HCT116 (cell line): ENCODE measurements around the gene SMIM11. TPM values are rescaled to one million over a fixed set of nuclear protein-coding genes. Genes with fewer than 3 reads are reported as not detected.

Experiments
- ATAC-seq: fragments of 200-7000 bp; cut with Tn5 transposase; 2 replicates; pipeline ENCODE4 v1.9.1; 2020; ENCODE audit warnings: mild to moderate bottlenecking, moderate library complexity
- BruUV-seq: library from RNA; stranded (reverse); fragments of 400-500 nt; replicated peaks from 2 replicates; lab custom pipeline; 2021; lab: Mats Ljungman, UMichigan
- CTCF ChIA-PET: fragments of 300-600 bp; sonication (Branson Sonifier 250); formaldehyde crosslinking; loops from one replicate; lab custom pipeline; 2021; ENCODE audit warnings: antibody characterized with exemption; lab: Charles Lee
- POLR2A ChIA-PET: fragments of 300-600, 350-600 bp; sonication (Branson Sonifier 250); formaldehyde crosslinking; loops from one replicate; lab custom pipeline; 2021; ENCODE audit warnings: antibody characterized with exemption; lab: Charles Lee
- RAD21 ChIA-PET, 2 experiments: fragments of 300-600 bp; sonication (Branson Sonifier 250); formaldehyde crosslinking; loops; one replicate each; lab custom pipeline; 2023; ENCODE audit warnings: low total read pairs in 2 of 2; ENCODE audit not compliant: uncharacterized antibody in 2 of 2, unreplicated experiment in 2 of 2, low non-redundant PET in 1 of 2; lab: Charles Lee
- DNase-seq: peaks from one replicate; pipeline ENCODE4 v3.0.0-alpha.2; 2010; ENCODE audit warnings: low read depth, low spot score
- H2AFZ ChIP-seq: fragments of 200-600 bp; shearing (Covaris generic), sonication (generic); 2 replicates; pipeline ENCODE4 v1.6.1; 2017; ENCODE audit warnings: low read depth, mixed run types, mixed read lengths, antibody characterized with exemption, low read length; ENCODE audit not compliant: poor library complexity, severe bottlenecking
- H3K27ac ChIP-seq: 2 replicates; pipeline ENCODE4 v1.5.1; 2012; ENCODE audit warnings: low read depth, low read length
- H3K27me3 ChIP-seq: fragments of 200-600 bp; sonication (generic); 2 replicates; pipeline ENCODE4 v1.6.1; 2016; ENCODE audit warnings: mixed run types, low read length, mixed read lengths; ENCODE audit not compliant: insufficient read depth
- H3K36me3 ChIP-seq, 2 experiments: fragments of 200-500 bp in 1 of 2; fragments of 200-600 bp in 1 of 2; sonication (Bioruptor generic) in 1 of 2; sonication (generic) in 1 of 2; 2 replicates each; pipeline versions ENCODE4 v1.5.1 to v1.6.1; 2014 to 2016; ENCODE audit warnings: low read length in 2 of 2, inconsistent platforms in 1 of 2, mixed read lengths in 1 of 2, mixed run types in 1 of 2; ENCODE audit not compliant: insufficient read depth in 2 of 2, control insufficient read depth in 1 of 2
- H3K4me1 ChIP-seq, 2 experiments: fragments of 200-600 bp in 1 of 2; sonication (generic) in 1 of 2; 2 replicates each; pipeline versions ENCODE4 v1.5.1 to v1.6.1; 2012 to 2017; ENCODE audit warnings: low read length in 2 of 2, inconsistent platforms in 1 of 2, mild to moderate bottlenecking in 1 of 2, mixed read lengths in 1 of 2, mixed run types in 1 of 2, moderate library complexity in 1 of 2; ENCODE audit not compliant: insufficient read depth in 2 of 2, control insufficient read depth in 1 of 2
- H3K4me2 ChIP-seq: fragments of 200-600 bp; sonication (generic); 2 replicates; pipeline ENCODE4 v1.6.1; 2017; ENCODE audit warnings: mixed run types, low read length, mixed read lengths
- H3K4me3 ChIP-seq, 2 experiments: fragments of 200-600 bp in 1 of 2; sonication (generic) in 1 of 2; replicated peaks in 1 of 2; 2 replicates each; pipeline ENCODE4 v1.5.1; 2011 to 2016; ENCODE audit warnings: low read length in 2 of 2, control low read depth in 1 of 2, low read depth in 1 of 2, mild to moderate bottlenecking in 1 of 2, mixed read lengths in 1 of 2, mixed run types in 1 of 2
- H3K79me2 ChIP-seq: fragments of 200-600 bp; sonication (generic); 2 replicates; pipeline ENCODE4 v1.6.1; 2017; ENCODE audit warnings: mild to moderate bottlenecking, mixed run types, low read length, moderate library complexity, mixed read lengths; ENCODE audit not compliant: insufficient read depth
- H3K9ac ChIP-seq: fragments of 200-600 bp; sonication (generic); 2 replicates; pipeline ENCODE4 v1.6.1; 2016; ENCODE audit warnings: low read length, mixed read lengths
- H3K9me2 ChIP-seq: fragments of 200-600 bp; sonication (generic), shearing (Covaris generic); 2 replicates; pipeline ENCODE4 v1.6.1; 2017; ENCODE audit warnings: mixed run types, mild to moderate bottlenecking, moderate library complexity; ENCODE audit not compliant: insufficient read depth
- H3K9me3 ChIP-seq, 2 experiments: fragments of 200-500 bp in 1 of 2; fragments of 200-600 bp in 1 of 2; sonication (Bioruptor generic) in 1 of 2; sonication (generic) in 1 of 2; 2 replicates each; pipeline ENCODE4 v1.6.1; 2014 to 2017; ENCODE audit warnings: low read length in 2 of 2, mixed read lengths in 2 of 2, inconsistent platforms in 1 of 2, low read depth in 1 of 2, mild to moderate bottlenecking in 1 of 2, mixed run types in 1 of 2, moderate library complexity in 1 of 2; ENCODE audit not compliant: control insufficient read depth in 1 of 2, insufficient read depth in 1 of 2
- H4K20me1 ChIP-seq: fragments of 200-600 bp; sonication (generic), shearing (Covaris generic); 2 replicates; pipeline ENCODE4 v1.6.1; 2017; ENCODE audit warnings: mixed run types, mild to moderate bottlenecking, moderate library complexity; ENCODE audit not compliant: insufficient read depth
- CBX3 ChIP-seq: IDR thresholded peaks from 2 replicates; pipeline ENCODE4 v1.6.1; 2012; ENCODE audit warnings: low read depth
- CEBPB ChIP-seq: IDR thresholded peaks from 2 replicates; pipeline ENCODE4 v1.6.1; 2012; ENCODE audit warnings: low read depth
- ELF1 ChIP-seq: IDR thresholded peaks from 2 replicates; pipeline ENCODE4 v1.6.1; 2012; ENCODE audit warnings: low read depth, borderline replicate concordance
- POLR2A ChIP-seq: IDR thresholded peaks from 2 replicates; pipeline ENCODE4 v1.7.0; 2011; ENCODE audit warnings: borderline replicate concordance; ENCODE audit not compliant: insufficient read depth, insufficient read length; ENCODE audit errors: extremely low read depth
- POLR2AphosphoS5 ChIP-seq: IDR thresholded peaks from 2 replicates; pipeline ENCODE4 v1.6.1; 2011; ENCODE audit warnings: mild to moderate bottlenecking, low read depth, low read length, moderate library complexity
- RAD21 ChIP-seq: IDR thresholded peaks from 2 replicates; pipeline ENCODE4 v1.6.1; 2012; ENCODE audit warnings: low read depth, mild to moderate bottlenecking
- SIN3A ChIP-seq: IDR thresholded peaks from 2 replicates; pipeline ENCODE4 v1.6.1; 2012; ENCODE audit warnings: low read depth
- TCF7L2 ChIP-seq: IDR thresholded peaks from 2 replicates; pipeline ENCODE4 v1.7.0; 2011; ENCODE audit warnings: borderline replicate concordance, inconsistent platforms; ENCODE audit not compliant: insufficient read depth, insufficient read length; ENCODE audit errors: extremely low read depth
- ZBTB33 ChIP-seq: IDR thresholded peaks from 2 replicates; pipeline ENCODE4 v1.6.1; 2011; ENCODE audit warnings: mild to moderate bottlenecking, low read length, moderate library complexity; ENCODE audit not compliant: insufficient replicate concordance; ENCODE audit errors: extremely low read depth
- ZFX ChIP-seq: fragments of 450-650 bp; IDR thresholded peaks from 2 replicates; pipeline ENCODE4 v1.6.1; 2017
- ZNF274 ChIP-seq: fragments of 200-500 bp; sonication (Bioruptor generic); IDR thresholded peaks from 2 replicates; pipeline ENCODE4 v1.6.1; 2014; ENCODE audit warnings: mild to moderate bottlenecking, low read depth, low read length, inconsistent platforms
- intact Hi-C: fragments of 100-400 bp; cut with micrococcal nuclease; formaldehyde crosslinking; loops from 2 replicates; pipeline ENCODE4 v1.10.0; 2022
- total RNA-seq: library from RNA; stranded (reverse); gene quantifications from one replicate; pipeline ENCODE4 v1.2.1, GENCODE V29; 2021; ENCODE audit not compliant: unreplicated experiment
- TF ChIP-seq, protein P1 (sequence below): IDR thresholded peaks from 2 replicates; pipeline ENCODE4 v1.6.1; 2012

The SMIM11 gene
- total RNA-seq, 1 experiment from 2014 or later, result 18.9 TPM

DNA sequence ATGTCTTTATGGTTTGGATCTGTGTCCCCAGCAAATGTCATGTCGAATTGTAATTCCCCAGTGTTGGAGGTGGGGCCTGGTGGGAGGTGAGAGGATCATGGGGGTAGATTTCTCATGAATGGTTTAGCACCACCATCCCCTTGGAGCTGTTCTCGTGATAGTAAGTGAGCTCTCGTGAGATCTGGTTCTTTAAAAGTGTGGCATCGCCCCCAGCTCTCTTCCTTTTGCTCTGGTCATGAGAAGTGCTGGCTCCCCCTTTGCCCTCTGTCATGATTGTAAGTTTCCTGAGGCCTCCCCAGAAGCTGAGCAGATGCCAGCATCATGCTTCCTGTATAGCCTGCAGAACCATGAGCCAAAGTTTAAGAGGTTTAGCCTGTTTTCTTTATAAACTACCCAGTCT is 22.8 kb upstream of the SMIM11 start:
- H3K9ac ChIP-seq, result no peak overlapping the region
- DNase-seq (no peak), ATAC-seq (no peak)
- no TSS peak for BruUV-seq
- no peaks in the 10 kb centered on the region for H3K36me3 ChIP-seq
- ChIA-PET POLR2A (no interaction called here), RAD21 (no interaction called here), CTCF (interaction anchor here (0.8 kb wide), 1 partner anchor 428 kb away, joined by 3 read pairs; no protein-coding TSS in a partner anchor)
- no peak overlapping the region for H3K27ac ChIP-seq
- H3K4me1 ChIP-seq, result peaks cover 0 to 4% of the 10 kb centered on the region in 2 experiments; a peak in 1 of 4 replicates
- no peak overlapping the region for H3K4me3 ChIP-seq
- H3K9me2 ChIP-seq, result no peaks in the 10 kb centered on the region
- no peaks in the 10 kb centered on the region for H3K9me3 ChIP-seq
- H2AFZ ChIP-seq, result no peak overlapping the region
- intact Hi-C loops, result no loop called here
- no peak overlapping the region for H3K4me2 ChIP-seq
- no peaks in the 10 kb centered on the region for H3K79me2 ChIP-seq
- no peaks in the 10 kb centered on the region for H3K27me3 ChIP-seq
- TF ChIP-seq, protein P1, sequence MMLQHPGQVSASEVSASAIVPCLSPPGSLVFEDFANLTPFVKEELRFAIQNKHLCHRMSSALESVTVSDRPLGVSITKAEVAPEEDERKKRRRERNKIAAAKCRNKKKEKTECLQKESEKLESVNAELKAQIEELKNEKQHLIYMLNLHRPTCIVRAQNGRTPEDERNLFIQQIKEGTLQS, result no peak
- no peak for TF ChIP-seq RAD21
- TF ChIP-seq ELF1, result no peak
- TF ChIP-seq TCF7L2, result no peak
- TF ChIP-seq CEBPB, result no peak
- TF ChIP-seq ZFX, result no peak
- TF ChIP-seq POLR2A, result no peak
- TF ChIP-seq SIN3A, result no peak
- no peak for TF ChIP-seq POLR2AphosphoS5
- no peak for TF ChIP-seq ZBTB33
- TF ChIP-seq ZNF274, result no peak
- TF ChIP-seq CBX3, result no peak
- no peaks in the 10 kb centered on the region for H4K20me1 ChIP-seq
